ENCODE measurements around the gene ITPRIP. TPM values are rescaled to one million over a fixed set of nuclear protein-coding genes. Genes with fewer than 3 reads are reported as not detected.

The ITPRIP gene
- total and polyA plus RNA-seq, 2 of the 8 experiments (the other 6 are each of a cell fraction or from before 2014, with no cell fraction given): 15.3 to 16.9 TPM

GRCh38 chr10:104336821-104337467 is 1.3 kb downstream of the ITPRIP start (continued):
- TF ChIP-seq CHD7 (IDR thresholded peaks at IDR 0.05; ENCODE audit: insufficient replicate concordance, low read length) (no peak), TBP (IDR thresholded peaks at IDR 0.05; ENCODE audit: low read depth, low read length) (no peak), CHD2 (IDR thresholded peaks at IDR 0.05; ENCODE audit: low read length) (no peak), JUN (IDR thresholded peaks at IDR 0.05; ENCODE audit: low read depth, low read length) (no peak), MAX (IDR thresholded peaks at IDR 0.05) (no peak), FOSL1 (IDR thresholded peaks at IDR 0.05; ENCODE audit: insufficient read depth, low read depth, low read length) (no peak), POLR2A (IDR thresholded peaks at IDR 0.05; ENCODE audit: control extremely low read depth in 1 of 2, low read depth in 2 of 2, low read length in 2 of 2) (no peak), SP1 (IDR thresholded peaks at IDR 0.05; ENCODE audit: low read depth, low read length) (no peak), EZH2 (IDR thresholded peaks at IDR 0.05; ENCODE audit: low read depth, low read length, severe bottlenecking) (no peak), ZNF274 (IDR thresholded peaks at IDR 0.05; ENCODE audit: borderline replicate concordance, extremely low read depth, low read length) (no peak)

Measured in H1 (cell line).